Head of caudate nucleus (tissue), 42 donors: ENCODE measurements around the gene OLFM1.
"Not testable (repeated sequence)": the region's sequence is repeated elsewhere in the genome, so short reads cannot be mapped to it uniquely, and the experiment has no call there.

Experiments
- DNase-seq, 42 donors: peaks; one replicate each; pipeline versions ENCODE4 v3.0.0 to v3.0.0-alpha.2; 2020 to 2021; ENCODE audit warnings: mixed read lengths in 7 of 42
- intact Hi-C: fragments of 100-400 bp; cut with DNase I; formaldehyde crosslinking; loops from one replicate; pipeline ENCODE4 v1.15.0; 2022

Gene OLFM1

GRCh38 chr9:135053133-135053532, 34.3 kb upstream of the OLFM1 start:
- DNase-seq = peak in 7 of 42 donors; percentile 0 to 27 (median 7)
- intact Hi-C loops = no loop called here

DNA sequence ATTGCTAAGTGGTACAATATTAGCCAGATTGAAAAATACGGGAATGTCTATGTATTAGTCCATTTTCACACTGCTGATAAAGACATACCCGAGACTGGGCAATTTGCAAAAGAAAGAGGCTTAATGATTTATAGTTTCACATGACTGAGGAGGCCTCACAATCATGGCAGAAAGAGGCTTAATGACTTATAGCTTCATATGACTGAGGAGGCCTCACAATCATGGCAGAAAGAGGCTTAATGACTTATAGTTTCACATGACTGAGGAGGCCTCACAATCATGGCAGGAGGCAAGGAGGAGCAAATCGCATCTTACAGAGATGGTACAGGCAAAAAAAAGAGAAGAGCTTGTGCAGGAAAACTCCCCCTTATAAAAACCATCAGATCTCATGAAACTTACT, 32.3 kb upstream of the OLFM1 start:
- no peak for DNase-seq
- intact Hi-C loops = no loop called here

DNA sequence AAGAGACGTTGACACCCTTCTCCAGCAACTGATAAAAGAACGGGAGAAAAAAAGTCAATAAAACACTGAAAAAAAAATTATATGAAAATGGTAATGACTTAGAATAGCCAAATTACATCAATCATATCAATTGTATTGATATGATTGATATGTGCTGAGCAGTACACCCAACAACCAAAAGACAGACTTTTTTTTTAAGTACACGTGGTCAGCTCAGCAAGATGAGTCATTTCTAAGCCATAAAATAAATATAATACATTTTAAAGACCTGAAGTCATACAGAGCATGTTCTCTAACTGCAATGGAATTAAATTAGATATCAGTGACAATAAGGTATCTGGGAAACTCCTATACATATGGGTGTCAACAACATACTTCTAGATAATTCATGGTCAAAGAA, 30.9 kb upstream of the OLFM1 start:
- DNase-seq = no peak
- intact Hi-C loops = no loop called here

DNA sequence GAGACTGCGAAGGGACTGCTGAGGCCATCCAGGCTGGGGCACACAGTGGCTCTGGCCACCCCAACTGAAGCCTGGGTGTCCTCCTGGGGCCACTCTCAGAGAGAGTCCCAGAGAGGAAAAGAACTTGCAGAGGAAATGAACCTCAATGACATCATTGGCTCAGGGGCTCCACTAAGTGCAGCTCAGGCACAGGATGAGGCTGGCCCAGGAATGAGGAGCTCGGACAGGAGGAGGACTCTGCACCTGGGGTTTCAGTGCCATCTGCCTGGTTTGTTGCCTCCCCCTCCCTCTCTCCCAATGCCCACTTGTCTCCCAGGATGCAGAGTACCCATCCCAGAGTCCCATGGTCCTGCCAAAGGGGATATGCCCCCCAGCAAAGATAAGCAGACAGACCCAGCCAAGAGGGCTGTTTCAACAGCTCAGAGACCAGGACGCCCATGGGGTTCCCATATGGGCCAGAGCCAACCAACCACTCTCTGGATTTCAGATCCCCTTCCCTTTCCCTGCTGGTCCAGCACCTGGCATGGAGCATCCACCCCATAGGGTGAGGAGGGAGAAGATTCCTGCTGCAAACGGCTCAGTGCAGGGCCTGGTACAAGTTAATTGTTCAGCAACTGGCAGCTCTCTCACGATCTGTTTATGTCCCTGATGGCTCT, 26.9 kb upstream of the OLFM1 start:
- DNase-seq = peak in 8 of 42 donors; percentile 3 to 33 (median 14)

GRCh38 chr9:135061441-135061840, 26.0 kb upstream of the OLFM1 start:
- intact Hi-C loops = no loop called here
- peak in 3 of 42 donors; percentile 1 to 32 (median 14) for DNase-seq

More for the DNA sequence above, 26.9 kb upstream of the OLFM1 start:
- intact Hi-C loops = no loop called here

- intact Hi-C loops = no loop called here
- peak in 3 of 42 donors; percentile 2 to 7 (median 6) for DNase-seq
These were observed 25.2 kb upstream of the OLFM1 start for GRCh38 chr9:135062254-135062653.

DNA sequence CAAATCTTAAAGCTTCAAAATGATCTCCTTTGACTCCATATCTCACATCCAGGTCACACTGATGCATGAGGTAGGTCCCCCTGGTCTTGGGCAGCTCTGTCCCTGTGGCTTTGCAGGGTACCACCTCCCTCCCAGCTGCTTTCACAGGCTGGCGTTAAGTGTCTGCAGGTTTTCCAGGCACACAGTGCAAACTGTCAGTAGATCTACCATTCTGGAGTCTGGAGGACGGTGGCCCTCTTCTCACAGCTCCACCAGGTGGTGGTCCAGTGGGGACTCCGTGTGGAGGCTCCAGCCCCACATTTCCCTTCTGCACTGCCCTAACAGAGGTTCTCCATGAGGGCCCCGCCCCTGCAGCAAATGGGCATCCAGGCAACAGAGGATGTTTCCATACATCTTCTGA, 24.0 kb upstream of the OLFM1 start:
- intact Hi-C loops = not testable (repeated sequence)
- peak in 2 of 42 donors; percentile 1 to 9 for DNase-seq

DNA sequence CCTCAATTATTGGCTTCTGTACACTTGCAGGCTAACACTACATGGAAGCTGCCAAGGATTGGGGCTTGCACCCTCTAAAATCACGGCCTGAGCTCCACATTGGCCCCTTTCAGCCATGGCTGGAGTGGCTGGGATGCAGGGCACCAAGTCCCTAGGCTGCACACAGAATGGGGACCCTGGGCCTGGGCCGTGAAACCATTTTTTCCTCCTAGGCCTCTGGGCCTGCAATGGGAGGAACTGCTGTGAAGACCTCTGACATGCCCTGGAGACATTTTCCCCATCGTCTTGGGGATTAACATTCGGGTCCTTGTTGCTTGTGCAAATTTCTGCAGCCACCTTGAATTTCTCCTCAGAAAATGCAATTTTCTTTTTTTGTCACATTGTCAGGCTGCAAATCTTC, 23.6 kb upstream of the OLFM1 start:
- DNase-seq = peak in 8 of 42 donors; percentile 2 to 25 (median 7)
- intact Hi-C loops = not testable (repeated sequence)

- intact Hi-C loops = no loop called here
- DNase-seq = peak in 13 of 42 donors; percentile 2 to 24 (median 8)
These were observed 22.3 kb upstream of the OLFM1 start for GRCh38 chr9:135065151-135065550.

DNA sequence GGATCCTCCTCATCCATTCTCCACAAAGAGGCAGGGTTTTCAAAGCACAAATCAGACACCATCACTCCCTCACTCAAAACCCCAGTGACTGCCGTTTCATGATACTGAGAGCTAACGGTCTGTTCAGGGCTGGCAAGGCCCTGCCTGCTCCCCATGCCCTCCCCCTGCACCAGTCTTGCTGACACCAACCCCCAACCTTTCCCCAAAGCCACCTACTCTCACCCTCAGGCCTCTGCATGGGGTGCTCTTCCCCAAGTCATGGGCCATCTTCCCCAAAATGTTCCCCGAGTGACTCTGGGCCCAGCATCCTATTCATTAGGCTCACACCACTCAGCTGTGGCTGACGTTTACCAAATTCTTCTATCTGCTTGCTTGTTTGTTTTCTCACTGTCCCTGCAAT, 21.7 kb upstream of the OLFM1 start:
- intact Hi-C loops = no loop called here
- DNase-seq = peak in 5 of 42 donors; percentile 0 to 15 (median 5)

- intact Hi-C loops = no loop called here
These were observed 21.2 kb upstream of the OLFM1 start for GRCh38 chr9:135066291-135066690.

GRCh38 chr9:135067096-135067710, 20.3 kb upstream of the OLFM1 start:
- intact Hi-C loops = no loop called here
- peak in 9 of 42 donors; percentile 1 to 21 (median 7) for DNase-seq

More at GRCh38 chr9:135066291-135066690, 21.2 kb upstream of the OLFM1 start:
- DNase-seq = peak in 3 of 42 donors; percentile 2 to 9 (median 6)

DNA sequence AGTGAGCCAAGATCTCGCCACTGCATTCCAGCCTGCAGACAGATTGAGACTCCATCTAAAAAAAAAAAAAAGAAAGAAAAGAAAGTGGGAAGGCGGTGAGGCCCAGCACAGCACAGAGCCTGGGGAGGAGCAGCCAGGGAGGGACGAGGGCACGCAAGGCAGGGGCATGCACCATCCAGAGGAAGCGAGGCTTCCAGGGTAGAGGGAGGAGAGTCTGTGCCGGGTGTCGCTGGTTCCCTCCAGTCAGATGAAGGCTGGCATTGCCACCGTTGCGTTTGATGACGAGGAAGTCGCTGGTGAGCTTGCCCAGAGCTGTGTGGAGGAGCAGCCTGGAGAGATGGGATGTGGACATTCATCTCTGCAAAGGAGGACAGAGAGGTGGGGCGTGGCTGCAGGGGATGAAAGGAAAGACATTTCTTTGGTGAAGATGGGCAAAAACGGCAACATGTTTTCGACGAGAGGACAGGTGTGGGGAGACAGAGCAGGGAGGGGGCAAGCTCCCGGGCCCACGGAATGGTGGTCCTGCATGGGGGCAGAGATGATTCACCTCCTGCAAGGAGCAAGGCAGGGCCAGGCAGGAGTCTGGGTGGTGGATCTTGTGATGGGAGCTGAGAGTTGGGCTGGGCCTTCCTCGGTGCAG, 18.6 kb upstream of the OLFM1 start:
- peak in 11 of 42 donors; percentile 5 to 41 (median 15) for DNase-seq
- intact Hi-C loops = no loop called here

DNA sequence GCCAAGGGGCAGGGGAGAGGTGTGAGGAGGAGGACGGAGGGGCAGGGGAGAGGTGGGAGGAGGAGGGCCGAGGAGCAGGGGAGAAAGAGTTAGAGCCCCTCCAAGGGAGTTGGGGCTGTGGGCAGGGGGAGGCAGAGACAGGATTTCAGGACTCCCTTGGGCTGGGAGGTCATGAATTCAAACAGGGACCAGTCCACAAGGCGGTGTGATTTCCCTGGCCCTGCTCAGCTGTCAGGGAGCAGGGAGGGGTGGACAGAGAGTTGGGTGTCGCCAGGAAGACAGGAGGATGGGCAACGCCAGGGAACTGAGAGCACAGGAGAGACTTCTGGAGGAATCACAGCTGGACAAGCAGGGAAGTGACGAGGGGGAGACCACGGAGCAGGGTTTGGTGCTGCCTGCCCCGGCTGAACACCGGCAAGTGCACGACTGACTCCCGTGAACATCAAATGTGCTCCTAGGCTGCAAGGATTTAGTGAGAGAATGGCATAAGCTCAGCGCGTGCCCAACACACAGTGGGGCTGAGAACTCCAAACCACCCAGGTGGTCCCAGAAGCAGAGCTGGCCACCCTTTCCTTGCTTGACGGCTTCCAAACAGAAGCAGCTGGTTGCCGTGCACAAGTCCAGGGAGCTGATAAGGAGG, 17.8 kb upstream of the OLFM1 start:
- DNase-seq = peak in 10 of 42 donors; percentile 3 to 35 (median 14)
- intact Hi-C loops = no loop called here

GRCh38 chr9:135070198-135070951, 17.1 kb upstream of the OLFM1 start:
- DNase-seq = peak in 36 of 42 donors; percentile 4 to 83 (median 52)
- intact Hi-C loops = no loop called here

- intact Hi-C loops = no loop called here
- DNase-seq = peak in 9 of 42 donors; percentile 2 to 31 (median 9)
These were observed 16.3 kb upstream of the OLFM1 start for GRCh38 chr9:135070964-135071735.

DNA sequence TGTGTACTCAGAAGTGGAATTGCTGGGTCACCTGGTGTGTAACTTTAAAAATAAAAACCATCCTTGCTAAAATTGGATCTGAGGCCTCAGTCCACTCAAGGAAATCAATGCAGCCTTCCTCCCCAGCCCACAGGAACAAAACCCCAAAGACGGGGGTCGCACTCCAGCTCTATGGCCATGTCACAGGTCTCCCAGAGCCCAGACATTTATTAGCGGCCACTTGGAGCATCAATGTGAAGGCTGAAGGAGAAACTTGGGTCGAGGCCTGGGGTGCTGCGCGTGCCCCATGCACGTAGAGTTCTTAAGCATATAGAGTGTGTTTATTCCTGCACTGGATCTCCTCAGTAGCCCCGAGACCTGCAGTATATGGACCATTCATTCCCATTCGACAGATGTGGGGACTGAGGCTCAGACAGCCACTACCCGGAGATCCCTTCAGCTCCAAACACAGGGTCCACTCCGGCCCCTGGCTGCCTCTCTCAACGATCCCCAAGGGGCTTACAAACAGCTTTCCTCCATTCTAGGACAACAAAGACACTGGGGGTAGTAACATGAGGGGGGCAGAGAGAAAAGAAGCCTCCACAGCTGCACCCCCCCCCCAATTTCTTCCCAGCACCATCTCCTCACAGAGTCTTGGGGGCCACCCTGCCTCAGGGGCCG, 14.3 kb upstream of the OLFM1 start:
- peak in 8 of 42 donors; percentile 1 to 34 (median 10) for DNase-seq

More for the DNA sequence above, 14.3 kb upstream of the OLFM1 start:
- intact Hi-C loops = no loop called here
